SK-N-SH (cell line): ENCODE measurements around the gene GAPVD1. TPM values are rescaled to one million over a fixed set of nuclear protein-coding genes. Genes with fewer than 3 reads are reported as not detected.

Source experiments
- CTCF ChIA-PET: fragments of 300-600, 350-600 bp; formaldehyde crosslinking; extraction: SDS; loops from one replicate; lab custom pipeline; 2021; lab: Yijun Ruan, JAX
- POLR2A ChIA-PET: fragments of 350-600 bp; sonication (Branson Sonifier 250); formaldehyde crosslinking; extraction: SDS; loops from one replicate; lab custom pipeline; 2020; ENCODE audit warnings: antibody characterized with exemption, inconsistent platforms; lab: Yijun Ruan, JAX
- DNase-seq: peaks from one replicate; pipeline ENCODE4 v3.0.0; 2012
- H2AFZ ChIP-seq: fragments of 200-600 bp; sonication (generic); 2 replicates; pipeline ENCODE4 v1.8.1; 2016; ENCODE audit warnings: antibody characterized with exemption, mild to moderate bottlenecking, low read depth
- H3F3A ChIP-seq: fragments of 200-600 bp; sonication (generic); replicated peaks from 2 replicates; pipeline ENCODE3; 2016; ENCODE audit warnings: antibody characterized with exemption, mild to moderate bottlenecking; ENCODE audit not compliant: insufficient read depth
- H3K27ac ChIP-seq, 2 experiments: fragments of 200-500 bp in 1 of 2; fragments of 200-600 bp in 1 of 2; sonication (Bioruptor generic) in 1 of 2; sonication (generic), shearing (Covaris generic) in 1 of 2; 2 replicates each; pipeline versions ENCODE4 v1.5.1 to v1.6.1; 2014 to 2016; ENCODE audit warnings: low read depth in 2 of 2, inconsistent platforms in 1 of 2, low read length in 1 of 2, mild to moderate bottlenecking in 1 of 2, mixed read lengths in 1 of 2
- H3K27me3 ChIP-seq: fragments of 200-600 bp; sonication (generic), shearing (Covaris generic); 2 replicates; pipeline ENCODE4 v1.6.1; 2016; ENCODE audit warnings: mixed run types; ENCODE audit not compliant: insufficient read depth
- H3K36me3 ChIP-seq, 2 experiments: fragments of 200-500 bp in 1 of 2; fragments of 200-600 bp in 1 of 2; sonication (Bioruptor generic) in 1 of 2; sonication (generic) in 1 of 2; replicated peaks in 1 of 2; 2 replicates each; pipeline versions ENCODE3 to v1.5.1; 2014 to 2016; ENCODE audit warnings: low read length in 1 of 2, mild to moderate bottlenecking in 1 of 2; ENCODE audit not compliant: insufficient read depth in 2 of 2, control insufficient read depth in 1 of 2
- H3K4me1 ChIP-seq, 2 experiments: fragments of 200-500 bp in 1 of 2; fragments of 200-600 bp in 1 of 2; sonication (Bioruptor generic) in 1 of 2; sonication (generic), shearing (Covaris generic) in 1 of 2; 2 replicates each; pipeline versions ENCODE4 v1.5.1 to v1.6.1; 2014 to 2016; ENCODE audit warnings: low read depth in 1 of 2, low read length in 1 of 2, mixed run types in 1 of 2; ENCODE audit not compliant: insufficient read depth in 2 of 2, control insufficient read depth in 1 of 2
- H3K4me2 ChIP-seq: fragments of 200-600 bp; sonication (generic), shearing (Covaris generic); 2 replicates; pipeline ENCODE4 v1.6.1; 2017; ENCODE audit warnings: mixed run types
- H3K4me3 ChIP-seq, 2 experiments: fragments of 200-500 bp in 1 of 2; fragments of 200-600 bp in 1 of 2; sonication (Bioruptor generic) in 1 of 2; sonication (generic), shearing (Covaris generic) in 1 of 2; 2 replicates each; pipeline versions ENCODE4 v1.5.1 to v1.8.1; 2014 to 2016; ENCODE audit warnings: low read depth in 2 of 2, inconsistent platforms in 1 of 2, low read length in 1 of 2, mild to moderate bottlenecking in 1 of 2, mixed read lengths in 1 of 2, moderate library complexity in 1 of 2
- H3K79me2 ChIP-seq: fragments of 200-600 bp; sonication (generic); 2 replicates; pipeline ENCODE4 v1.8.1; 2017; ENCODE audit warnings: mild to moderate bottlenecking; ENCODE audit not compliant: insufficient read depth
- H3K9ac ChIP-seq: fragments of 200-600 bp; sonication (generic); 2 replicates; pipeline ENCODE4 v1.6.1; 2017; ENCODE audit warnings: mixed run types
- H3K9me2 ChIP-seq: fragments of 200-600 bp; sonication (generic); 2 replicates; pipeline ENCODE4 v1.6.1; 2017; ENCODE audit warnings: mixed run types
- H3K9me3 ChIP-seq: fragments of 200-600 bp; sonication (generic); 2 replicates; pipeline ENCODE4 v1.6.1; 2017; ENCODE audit warnings: mixed run types, mild to moderate bottlenecking, moderate library complexity
- H4K20me1 ChIP-seq: fragments of 200-600 bp; sonication (generic); 2 replicates; pipeline ENCODE4 v1.6.1; 2017; ENCODE audit warnings: mild to moderate bottlenecking, mixed run types; ENCODE audit not compliant: insufficient read depth
- ELF1 ChIP-seq: IDR thresholded peaks from 2 replicates; pipeline ENCODE4 v1.4.0; 2012
- EP300 ChIP-seq, 2 experiments: IDR thresholded peaks; 2 replicates each; pipeline versions ENCODE4 v1.4.0 to v1.6.1; 2012; ENCODE audit warnings: borderline replicate concordance in 1 of 2, low read depth in 1 of 2, low read length in 1 of 2
- FOSL2 ChIP-seq: IDR thresholded peaks from 2 replicates; pipeline ENCODE4 v1.4.0; 2012; ENCODE audit warnings: low read depth, mild to moderate bottlenecking, moderate library complexity, borderline replicate concordance
- FOXM1 ChIP-seq: IDR thresholded peaks from 2 replicates; pipeline ENCODE4 v1.4.0; 2012; ENCODE audit warnings: low read depth, mild to moderate bottlenecking
- JUND ChIP-seq: IDR thresholded peaks from 2 replicates; pipeline ENCODE4 v1.4.0; 2012
- NRF1 ChIP-seq: IDR thresholded peaks from 2 replicates; pipeline ENCODE4 v1.6.1; 2012; ENCODE audit warnings: low read depth, mild to moderate bottlenecking, low read length
- SMC3 ChIP-seq: IDR thresholded peaks from 2 replicates; pipeline ENCODE4 v1.6.1; 2012; ENCODE audit warnings: low read depth, low read length, improper control_type of control experiment
- TCF12 ChIP-seq: IDR thresholded peaks from 2 replicates; pipeline ENCODE4 v1.4.0; 2012
- WGBS: methylation state at CpG from one replicate; pipeline ENCODE4 v1.1.6; 2017; ENCODE audit warnings: low lambda C conversion rate; 5-methylcytosine and 5-hydroxymethylcytosine counted together
- polyA plus RNA-seq, 3 experiments: library from polyadenylated mRNA; depleted of rRNA; stranded (reverse); fragments of >200 nt; gene quantifications; 2 replicates each; pipeline ENCODE4 v1.2.3, GENCODE V29; 2012
- TF ChIP-seq, protein P1 (sequence below): IDR thresholded peaks from 2 replicates; pipeline ENCODE4 v1.6.1; 2012; ENCODE audit warnings: mild to moderate bottlenecking, low read depth, low read length, moderate library complexity
- TF ChIP-seq, protein P2 (sequence below): IDR thresholded peaks from 2 replicates; pipeline ENCODE4 v1.4.0; 2012; ENCODE audit warnings: low read depth, borderline replicate concordance
- TF ChIP-seq, protein P3 (sequence below): fragments of 150-350 bp; IDR thresholded peaks from 2 replicates; pipeline ENCODE4 v1.6.1; 2016; ENCODE audit warnings: mild to moderate bottlenecking, low read depth, low read length
- TF ChIP-seq, protein P4 (sequence below): IDR thresholded peaks from 2 replicates; pipeline ENCODE4 v1.4.0; 2012; ENCODE audit warnings: low read depth
- TF ChIP-seq, protein P5 (sequence below): IDR thresholded peaks from 2 replicates; pipeline ENCODE4 v1.4.0; 2012; ENCODE audit warnings: low read depth, borderline replicate concordance
- TF ChIP-seq, protein P6 (sequence below): IDR thresholded peaks from 2 replicates; pipeline ENCODE4; 2012

The GAPVD1 gene
- polyA plus RNA-seq, 1 of the 3 experiments (the other 2 are of a cell fraction): 10.5 TPM

DNA sequence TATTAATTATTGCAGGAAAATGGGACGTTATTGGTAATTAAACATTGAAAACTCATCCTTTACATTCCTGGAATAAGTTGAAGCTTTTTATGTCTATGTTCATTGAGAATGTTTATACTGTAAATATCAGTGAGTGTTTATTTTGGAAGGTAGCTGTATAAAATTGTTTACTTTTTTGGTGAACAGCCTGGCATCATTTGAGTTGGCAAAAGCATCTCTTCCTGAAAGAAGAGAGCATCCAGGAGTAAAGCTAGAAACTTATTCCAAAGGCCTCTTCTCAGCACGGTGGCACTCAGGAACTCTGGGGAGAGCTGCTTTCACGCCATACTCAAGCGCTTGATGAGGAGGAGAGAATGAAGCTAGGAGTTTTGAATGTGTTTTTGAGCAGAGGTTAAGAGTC lies 79.9 kb downstream of the GAPVD1 start:
- ChIA-PET CTCF (interaction anchor here (0.8 to 1.8 kb wide), 2 partner anchors 85 to 429 kb away, joined by 3 to 4 read pairs; no protein-coding TSS in a partner anchor), POLR2A (no interaction called here)
- no peak for DNase-seq
- Histone ChIP-seq H3K9ac (no peak overlapping the region), H3K27me3 (no peaks in the 10 kb centered on the region), H3K4me1 (peaks cover 4 to 16% of the 10 kb centered on the region in 2 experiments; a peak in 3 of 4 replicates), H4K20me1 (peaks cover 11% of the 10 kb centered on the region; the same call in 1 of the 2 replicates), H3K4me2 (no peak overlapping the region), H3K27ac (no peak overlapping the region), H3K9me3 (no peaks in the 10 kb centered on the region)
- TF ChIP-seq JUND (no peak), NRF1 (no peak)
- TF ChIP-seq, protein P1, sequence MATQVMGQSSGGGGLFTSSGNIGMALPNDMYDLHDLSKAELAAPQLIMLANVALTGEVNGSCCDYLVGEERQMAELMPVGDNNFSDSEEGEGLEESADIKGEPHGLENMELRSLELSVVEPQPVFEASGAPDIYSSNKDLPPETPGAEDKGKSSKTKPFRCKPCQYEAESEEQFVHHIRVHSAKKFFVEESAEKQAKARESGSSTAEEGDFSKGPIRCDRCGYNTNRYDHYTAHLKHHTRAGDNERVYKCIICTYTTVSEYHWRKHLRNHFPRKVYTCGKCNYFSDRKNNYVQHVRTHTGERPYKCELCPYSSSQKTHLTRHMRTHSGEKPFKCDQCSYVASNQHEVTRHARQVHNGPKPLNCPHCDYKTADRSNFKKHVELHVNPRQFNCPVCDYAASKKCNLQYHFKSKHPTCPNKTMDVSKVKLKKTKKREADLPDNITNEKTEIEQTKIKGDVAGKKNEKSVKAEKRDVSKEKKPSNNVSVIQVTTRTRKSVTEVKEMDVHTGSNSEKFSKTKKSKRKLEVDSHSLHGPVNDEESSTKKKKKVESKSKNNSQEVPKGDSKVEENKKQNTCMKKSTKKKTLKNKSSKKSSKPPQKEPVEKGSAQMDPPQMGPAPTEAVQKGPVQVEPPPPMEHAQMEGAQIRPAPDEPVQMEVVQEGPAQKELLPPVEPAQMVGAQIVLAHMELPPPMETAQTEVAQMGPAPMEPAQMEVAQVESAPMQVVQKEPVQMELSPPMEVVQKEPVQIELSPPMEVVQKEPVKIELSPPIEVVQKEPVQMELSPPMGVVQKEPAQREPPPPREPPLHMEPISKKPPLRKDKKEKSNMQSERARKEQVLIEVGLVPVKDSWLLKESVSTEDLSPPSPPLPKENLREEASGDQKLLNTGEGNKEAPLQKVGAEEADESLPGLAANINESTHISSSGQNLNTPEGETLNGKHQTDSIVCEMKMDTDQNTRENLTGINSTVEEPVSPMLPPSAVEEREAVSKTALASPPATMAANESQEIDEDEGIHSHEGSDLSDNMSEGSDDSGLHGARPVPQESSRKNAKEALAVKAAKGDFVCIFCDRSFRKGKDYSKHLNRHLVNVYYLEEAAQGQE: no peak
- TF ChIP-seq, protein P2, sequence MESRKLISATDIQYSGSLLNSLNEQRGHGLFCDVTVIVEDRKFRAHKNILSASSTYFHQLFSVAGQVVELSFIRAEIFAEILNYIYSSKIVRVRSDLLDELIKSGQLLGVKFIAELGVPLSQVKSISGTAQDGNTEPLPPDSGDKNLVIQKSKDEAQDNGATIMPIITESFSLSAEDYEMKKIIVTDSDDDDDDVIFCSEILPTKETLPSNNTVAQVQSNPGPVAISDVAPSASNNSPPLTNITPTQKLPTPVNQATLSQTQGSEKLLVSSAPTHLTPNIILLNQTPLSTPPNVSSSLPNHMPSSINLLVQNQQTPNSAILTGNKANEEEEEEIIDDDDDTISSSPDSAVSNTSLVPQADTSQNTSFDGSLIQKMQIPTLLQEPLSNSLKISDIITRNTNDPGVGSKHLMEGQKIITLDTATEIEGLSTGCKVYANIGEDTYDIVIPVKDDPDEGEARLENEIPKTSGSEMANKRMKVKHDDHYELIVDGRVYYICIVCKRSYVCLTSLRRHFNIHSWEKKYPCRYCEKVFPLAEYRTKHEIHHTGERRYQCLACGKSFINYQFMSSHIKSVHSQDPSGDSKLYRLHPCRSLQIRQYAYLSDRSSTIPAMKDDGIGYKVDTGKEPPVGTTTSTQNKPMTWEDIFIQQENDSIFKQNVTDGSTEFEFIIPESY: no peak
- TF ChIP-seq, protein P3, sequence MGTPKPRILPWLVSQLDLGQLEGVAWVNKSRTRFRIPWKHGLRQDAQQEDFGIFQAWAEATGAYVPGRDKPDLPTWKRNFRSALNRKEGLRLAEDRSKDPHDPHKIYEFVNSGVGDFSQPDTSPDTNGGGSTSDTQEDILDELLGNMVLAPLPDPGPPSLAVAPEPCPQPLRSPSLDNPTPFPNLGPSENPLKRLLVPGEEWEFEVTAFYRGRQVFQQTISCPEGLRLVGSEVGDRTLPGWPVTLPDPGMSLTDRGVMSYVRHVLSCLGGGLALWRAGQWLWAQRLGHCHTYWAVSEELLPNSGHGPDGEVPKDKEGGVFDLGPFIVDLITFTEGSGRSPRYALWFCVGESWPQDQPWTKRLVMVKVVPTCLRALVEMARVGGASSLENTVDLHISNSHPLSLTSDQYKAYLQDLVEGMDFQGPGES: no peak
- TF ChIP-seq, all 33 proteins: peak for 0
- Histone ChIP-seq H2AFZ (no peak overlapping the region), H3K79me2 (no peaks in the 10 kb centered on the region), H3K4me3 (no peak overlapping the region), H3F3A (peaks cover 24% of the 10 kb centered on the region), H3K36me3 (peaks cover 44% of the 10 kb centered on the region in 2 experiments), H3K9me2 (no peaks in the 10 kb centered on the region)
- WGBS: 96% methylated on average over 4 of the region's 4 CpGs

DNA sequence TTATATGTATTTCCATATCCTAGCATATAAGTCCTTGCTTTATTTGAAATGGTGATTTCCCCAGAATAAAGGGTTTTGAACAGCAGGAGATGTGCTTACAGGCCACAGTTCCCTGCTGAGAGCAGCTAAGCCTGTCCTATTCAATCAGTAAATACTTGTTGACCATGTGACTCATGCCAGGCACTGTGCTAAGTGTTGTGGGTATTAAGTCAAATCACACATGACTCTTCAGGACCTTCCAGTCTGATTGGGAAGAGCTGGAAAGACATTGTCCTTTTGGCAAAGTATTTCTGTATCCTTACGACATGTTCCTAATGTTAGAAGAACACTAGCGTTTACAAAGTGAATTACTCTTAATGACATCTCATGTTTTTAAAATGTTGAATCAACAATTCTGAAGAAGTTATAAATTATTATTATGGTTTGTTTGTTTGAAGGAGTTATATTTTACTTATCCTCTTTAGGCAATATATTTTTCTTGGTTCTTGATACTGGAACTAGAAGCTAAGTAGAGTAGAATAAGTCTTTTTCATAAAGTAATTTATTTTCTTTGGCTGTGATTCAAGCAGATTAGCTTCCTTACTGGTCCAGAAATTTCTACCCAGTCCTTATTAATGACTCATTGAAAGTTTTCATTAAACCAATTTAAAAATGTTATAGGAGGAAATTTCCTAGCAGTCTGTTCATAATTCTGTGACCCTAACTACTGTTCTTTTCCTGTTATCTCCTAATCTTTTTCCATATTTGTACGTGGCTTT lies 82.1 kb downstream of the GAPVD1 start:
- Histone ChIP-seq H3K4me1 (peaks cover 4 to 16% of the 10 kb centered on the region in 2 experiments; a peak in 3 of 4 replicates), H3K9me3 (no peaks in the 10 kb centered on the region), H3F3A (peaks cover 24% of the 10 kb centered on the region), H3K9ac (no peak overlapping the region), H2AFZ (no peak overlapping the region), H3K4me2 (peak overlapping the region; percentile 34; the same call in 1 of the 2 replicates), H3K4me3 (no peak overlapping the region), H3K79me2 (no peaks in the 10 kb centered on the region), H3K9me2 (no peaks in the 10 kb centered on the region), H3K27ac (peak overlapping the region; percentile 7 to 74), H3K36me3 (peaks cover 38 to 58% of the 10 kb centered on the region in 2 experiments), H3K27me3 (no peaks in the 10 kb centered on the region), H4K20me1 (peaks cover 11% of the 10 kb centered on the region; the same call in 1 of the 2 replicates)
- ChIA-PET POLR2A (no interaction called here), CTCF (interaction anchor here (0.6 to 1.2 kb wide), 4 partner anchors 10 to 394 kb away, joined by 3 read pairs; no protein-coding TSS in a partner anchor)
- 55% methylated on average over 3 of the region's 3 CpGs for WGBS
- no peak for DNase-seq
- TF ChIP-seq FOSL2: peak; percentile 32; the same call in 1 of the 2 replicates
- no peak for TF ChIP-seq ELF1
- peak; percentile 15; the same call in 1 of the 2 replicates for TF ChIP-seq TCF12
- TF ChIP-seq, protein P4, sequence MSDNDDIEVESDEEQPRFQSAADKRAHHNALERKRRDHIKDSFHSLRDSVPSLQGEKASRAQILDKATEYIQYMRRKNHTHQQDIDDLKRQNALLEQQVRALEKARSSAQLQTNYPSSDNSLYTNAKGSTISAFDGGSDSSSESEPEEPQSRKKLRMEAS: no peak
- TF ChIP-seq, protein P5, sequence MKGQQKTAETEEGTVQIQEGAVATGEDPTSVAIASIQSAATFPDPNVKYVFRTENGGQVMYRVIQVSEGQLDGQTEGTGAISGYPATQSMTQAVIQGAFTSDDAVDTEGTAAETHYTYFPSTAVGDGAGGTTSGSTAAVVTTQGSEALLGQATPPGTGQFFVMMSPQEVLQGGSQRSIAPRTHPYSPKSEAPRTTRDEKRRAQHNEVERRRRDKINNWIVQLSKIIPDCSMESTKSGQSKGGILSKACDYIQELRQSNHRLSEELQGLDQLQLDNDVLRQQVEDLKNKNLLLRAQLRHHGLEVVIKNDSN: peak; percentile 63; the same call in 1 of the 2 replicates
- no peak for TF ChIP-seq SMC3
- TF ChIP-seq, protein P6, sequence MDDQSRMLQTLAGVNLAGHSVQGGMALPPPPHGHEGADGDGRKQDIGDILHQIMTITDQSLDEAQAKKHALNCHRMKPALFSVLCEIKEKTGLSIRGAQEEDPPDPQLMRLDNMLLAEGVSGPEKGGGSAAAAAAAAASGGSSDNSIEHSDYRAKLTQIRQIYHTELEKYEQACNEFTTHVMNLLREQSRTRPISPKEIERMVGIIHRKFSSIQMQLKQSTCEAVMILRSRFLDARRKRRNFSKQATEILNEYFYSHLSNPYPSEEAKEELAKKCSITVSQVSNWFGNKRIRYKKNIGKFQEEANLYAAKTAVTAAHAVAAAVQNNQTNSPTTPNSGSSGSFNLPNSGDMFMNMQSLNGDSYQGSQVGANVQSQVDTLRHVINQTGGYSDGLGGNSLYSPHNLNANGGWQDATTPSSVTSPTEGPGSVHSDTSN: peak; percentile 80
- no peak for TF ChIP-seq EP300 (IDR thresholded peaks at IDR 0.05; ENCODE audit: borderline replicate concordance in 1 of 2, low read depth in 1 of 2, low read length in 1 of 2)
- no peak for TF ChIP-seq FOXM1
